ENCODE measurements around the gene WDR90. TPM values are rescaled to one million over a fixed set of nuclear protein-coding genes. Genes with fewer than 3 reads are reported as not detected.

WDR90 gene
- total RNA-seq, 1 experiment from 2014 or later: 118 TPM

- intact Hi-C loops (cut with micrococcal nuclease; ENCODE audit: unreplicated experiment): loop anchor here (5.0 kb wide), 1 partner anchor 155 kb away; the partner anchor contains the start of gene CAPN15
- no peaks in the 10 kb centered on the region; the same call in 1 of the 2 replicates for H3K36me3 ChIP-seq (ENCODE audit: low read depth)
- peak overlapping the region; percentile 86 for H3K4me2 ChIP-seq
- no peaks in the 10 kb centered on the region for H3K9me3 ChIP-seq (ENCODE audit: insufficient read depth, low read depth)
- ChIA-PET POLR2A (ENCODE audit: unreplicated experiment) (interaction anchor here (0.6 kb wide), 1 partner anchor 112 kb away, joined by 7 read pairs; no protein-coding TSS in a partner anchor), CTCF (no interaction called here)
- H3K4me1 ChIP-seq (replicated peaks; ENCODE audit: insufficient read depth): peaks cover 33% of the 10 kb centered on the region
- H4K20me1 ChIP-seq (ENCODE audit: insufficient read depth): peaks cover 30% of the 10 kb centered on the region
- no peak for TF ChIP-seq EZH2 (IDR thresholded peaks at IDR 0.05; ENCODE audit: low read depth)
- TF ChIP-seq CTCF (conservative IDR thresholded peaks at IDR 0.05): no peak
- no peaks in the 10 kb centered on the region for H3K27me3 ChIP-seq (ENCODE audit: insufficient read depth, low read depth)
- no peak for DNase-seq
- H2AFZ ChIP-seq: no peak overlapping the region
- no peak overlapping the region for H3K27ac ChIP-seq
- H3K9me2 ChIP-seq (ENCODE audit: insufficient read depth): no peaks in the 10 kb centered on the region
- BruUV-seq (replicated peaks): no TSS peak
- peaks cover 40% of the 10 kb centered on the region; the same call in 1 of the 2 replicates for H3F3A ChIP-seq (ENCODE audit: insufficient read depth, low read depth)
- peaks cover 33% of the 10 kb centered on the region for H3K79me2 ChIP-seq (ENCODE audit: low read depth)
- peak overlapping the region; percentile 83 for H3K4me3 ChIP-seq
These were observed 33.6 kb downstream of the WDR90 start for GRCh38 chr16:682493-683395.

GRCh38 chr16:683396-684070 is 34.4 kb downstream of the WDR90 start:
- peaks cover 30% of the 10 kb centered on the region for H4K20me1 ChIP-seq (ENCODE audit: insufficient read depth)
- H3K4me3 ChIP-seq: peak overlapping the region; percentile 83
- H3K27ac ChIP-seq: no peak overlapping the region
- no peaks in the 10 kb centered on the region for H3K9me2 ChIP-seq (ENCODE audit: insufficient read depth)
- BruUV-seq (replicated peaks): no TSS peak
- ChIA-PET POLR2A (ENCODE audit: unreplicated experiment) (no interaction called here), CTCF (no interaction called here)
- H3F3A ChIP-seq (ENCODE audit: insufficient read depth, low read depth): peaks cover 41% of the 10 kb centered on the region; the same call in 1 of the 2 replicates
- peaks cover 33% of the 10 kb centered on the region for H3K79me2 ChIP-seq (ENCODE audit: low read depth)
- DNase-seq: no peak
- H3K27me3 ChIP-seq (ENCODE audit: insufficient read depth, low read depth): no peaks in the 10 kb centered on the region
- H2AFZ ChIP-seq: no peak overlapping the region
- intact Hi-C loops (cut with micrococcal nuclease; ENCODE audit: unreplicated experiment): loop anchor here (5.0 kb wide), 1 partner anchor 156 kb away; the partner anchor contains the start of gene CAPN15
- H3K9me3 ChIP-seq (ENCODE audit: insufficient read depth, low read depth): no peaks in the 10 kb centered on the region
- H3K4me1 ChIP-seq (replicated peaks; ENCODE audit: insufficient read depth): peaks cover 33% of the 10 kb centered on the region
- peak overlapping the region; percentile 86 for H3K4me2 ChIP-seq
- no peaks in the 10 kb centered on the region; the same call in 1 of the 2 replicates for H3K36me3 ChIP-seq (ENCODE audit: low read depth)
- no peak for TF ChIP-seq EZH2 (IDR thresholded peaks at IDR 0.05; ENCODE audit: low read depth)
- no peak for TF ChIP-seq CTCF (conservative IDR thresholded peaks at IDR 0.05)

- Histone ChIP-seq H3K27me3 (ENCODE audit: insufficient read depth, low read depth) (no peaks in the 10 kb centered on the region), H3K79me2 (ENCODE audit: low read depth) (peaks cover 39% of the 10 kb centered on the region), H3K27ac (no peak within 1 kb of the TSS), H3K36me3 (ENCODE audit: low read depth) (no peaks in the 10 kb centered on the region; the same call in 1 of the 2 replicates), H3K4me3 (peak within 1 kb of the TSS; percentile 83), H3F3A (ENCODE audit: insufficient read depth, low read depth) (peaks cover 34% of the 10 kb centered on the region; the same call in 1 of the 2 replicates), H4K20me1 (ENCODE audit: insufficient read depth) (peaks cover 30% of the 10 kb centered on the region), H3K4me2 (peak within 1 kb of the TSS; percentile 86), H3K4me1 (replicated peaks; ENCODE audit: insufficient read depth) (peaks cover 37% of the 10 kb centered on the region), H2AFZ (peak within 1 kb of the TSS; percentile 68; the same call in 1 of the 2 replicates), H3K9me2 (ENCODE audit: insufficient read depth) (no peaks in the 10 kb centered on the region), H3K9me3 (ENCODE audit: insufficient read depth, low read depth) (no peaks in the 10 kb centered on the region)
- CTCF ChIA-PET: no interaction called here
- BruUV-seq (replicated peaks): no TSS peak
- intact Hi-C loops (cut with micrococcal nuclease; ENCODE audit: unreplicated experiment): loop anchor here (5.0 kb wide), 1 partner anchor 157 kb away; the partner anchor contains the start of gene CAPN15
- POLR2A ChIA-PET (ENCODE audit: unreplicated experiment): no interaction called here
- peak; percentile 92 to 99 for DNase-seq
- no peak for TF ChIP-seq EZH2 (IDR thresholded peaks at IDR 0.05; ENCODE audit: low read depth)
- TF ChIP-seq CTCF (conservative IDR thresholded peaks at IDR 0.05): no peak
These were observed 35.1 kb downstream of the WDR90 start, which contains the start of gene JMJD8 for GRCh38 chr16:684071-684794. JMJD8 (minus strand) TSS chr16:684334; CDS start chr16:684319, 15 bp downstream.
